K562 (cell line): ENCODE results near the gene SYTL5. TPM values are rescaled to one million over a fixed set of nuclear protein-coding genes. Genes with fewer than 3 reads are reported as not detected.

Source experiments
- CBFA2T3 ChIP-seq: fragments of 450-650 bp; IDR thresholded peaks from 2 replicates; pipeline ENCODE4 v1.6.1; 2017
- CGGBP1 ChIP-seq: fragments of 250-450 bp; sonication (Bioruptor Pico); IDR thresholded peaks from 2 replicates; pipeline ENCODE4 v1.9.0; 2021; ENCODE audit warnings: mild to moderate bottlenecking
- ID3 ChIP-seq, 2 experiments: fragments of 250-450 bp in 1 of 2; fragments of 450-650 bp in 1 of 2; sonication (Bioruptor Pico) in 1 of 2; IDR thresholded peaks; 2 replicates each; pipeline versions ENCODE4 v1.6.1 to v1.8.0; 2016 to 2021; ENCODE audit warnings: mild to moderate bottlenecking in 2 of 2, moderate library complexity in 2 of 2, missing compliant biosample characterization in 1 of 2, missing genetic modification characterization in 1 of 2
- IRF2 ChIP-seq: sonication (generic); formaldehyde crosslinking; IDR thresholded peaks from 2 replicates; pipeline ENCODE4 v1.8.1; 2022; ENCODE audit warnings: mild to moderate bottlenecking, missing genetic modification reagents
- KLF1 ChIP-seq: fragments of 450-650 bp; IDR thresholded peaks from 2 replicates; pipeline ENCODE4 v1.6.1; 2016; ENCODE audit warnings: missing genetic modification characterization, missing compliant biosample characterization
- OTX1 ChIP-seq: fragments of 450-650 bp; formaldehyde crosslinking; IDR thresholded peaks from 2 replicates; pipeline ENCODE4 v1.4.0; 2022; ENCODE audit warnings: mild to moderate bottlenecking
- RFX5 ChIP-seq: IDR thresholded peaks from 2 replicates; pipeline ENCODE4 v1.6.1; 2011; ENCODE audit warnings: low read depth, mild to moderate bottlenecking, improper control_type of control experiment, low read length
- STAG1 ChIP-seq: sonication (generic); formaldehyde crosslinking; IDR thresholded peaks from 2 replicates; pipeline ENCODE4 v1.5.0; 2020; ENCODE audit warnings: missing genetic modification reagents, borderline replicate concordance
- TCF15 ChIP-seq: fragments of 250-450 bp; sonication (Bioruptor Pico); IDR thresholded peaks from 2 replicates; pipeline ENCODE4 v1.8.0; 2022; ENCODE audit warnings: moderate library complexity, mild to moderate bottlenecking, inconsistent platforms
- ZNF778 ChIP-seq: fragments of 450-650 bp; formaldehyde crosslinking; IDR thresholded peaks from 2 replicates; pipeline ENCODE4 v1.4.0; 2020; ENCODE audit warnings: mild to moderate bottlenecking, moderate library complexity
- ZNF780A ChIP-seq: fragments of 250-450 bp; sonication (Bioruptor Pico); IDR thresholded peaks from 2 replicates; pipeline ENCODE4 v1.5.0; 2021; ENCODE audit warnings: mild to moderate bottlenecking
- ZSCAN29 ChIP-seq: fragments of 450-650 bp; IDR thresholded peaks from 2 replicates; pipeline ENCODE4 v1.6.1; 2017
- polyA plus RNA-seq, 8 experiments: library from polyadenylated mRNA; depleted of rRNA in 4 of 8; stranded (reverse) in 5 of 8; unstranded in 3 of 8; fragments of >200 nt; fragmentation: Nextera tagmentation in 2 of 8; fragmentation: Illumina TruSeq in 1 of 8; extraction: Ambion mirVana in 2 of 8; extraction: Trizol in 1 of 8; gene quantifications; 2 replicates each; pipeline versions ENCODE4 v1.2.1 to v1.2.3, GENCODE V29; 2011 to 2014; ENCODE audit warnings: inconsistent platforms in 1 of 8, missing spikeins in 1 of 8
- total RNA-seq, 7 experiments: library from RNA; depleted of rRNA in 6 of 7; stranded (reverse); fragments of >200 nt in 6 of 7; fragmentation: Illumina TruSeq in 2 of 7; extraction: Trizol in 2 of 7; gene quantifications; 2 replicates each; pipeline versions ENCODE4 v1.2.1 to v1.2.3, GENCODE V29; 2011 to 2021; ENCODE audit warnings: low replicate concordance in 1 of 7

SYTL5 gene
- total and polyA plus RNA-seq, 9 of the 15 experiments (the other 6 are each of a cell fraction or from before 2014, with no cell fraction given), result 0.01 to 0.25 (median 0.09) TPM

- TF ChIP-seq CGGBP1 (no peak), CBFA2T3 (no peak), TCF15 (CRISPR knock-in tag) (no peak), KLF1 (tag) (no peak), IRF2 (CRISPR knock-in tag) (no peak), OTX1 (CRISPR knock-in tag) (no peak), ZNF778 (no peak), ZSCAN29 (no peak), RFX5 (no peak), ID3 (CRISPR knock-in tag; IDR thresholded peaks at IDR 0.05) (no peak), ID3 (tag; IDR thresholded peaks at IDR 0.05) (no peak), ZNF780A (CRISPR knock-in tag) (no peak), STAG1 (CRISPR knock-in tag) (no peak)
Observed at GRCh38 chrX:38172596-38172995, 166.2 kb downstream of the SYTL5 start (continued).
